Fibroblast of mammary gland (primary cell): Measurements from ENCODE around the gene RNF157.

Experiments
- DNase-seq: peaks from one replicate; pipeline ENCODE4 v3.0.0-alpha.2; 2010; ENCODE audit warnings: low read depth
- H3K4me3 ChIP-seq: 2 replicates; pipeline ENCODE4 v1.5.1; 2011; ENCODE audit warnings: low read depth, mild to moderate bottlenecking, low read length, moderate library complexity; ENCODE audit not compliant: control insufficient read depth
- TF ChIP-seq, protein P1 (sequence below): conservative IDR thresholded peaks from 2 replicates; pipeline ENCODE4 v1.5.1; 2011; ENCODE audit warnings: low read depth, low read length, inconsistent platforms; ENCODE audit not compliant: control insufficient read depth, insufficient read depth

Gene RNF157

DNA sequence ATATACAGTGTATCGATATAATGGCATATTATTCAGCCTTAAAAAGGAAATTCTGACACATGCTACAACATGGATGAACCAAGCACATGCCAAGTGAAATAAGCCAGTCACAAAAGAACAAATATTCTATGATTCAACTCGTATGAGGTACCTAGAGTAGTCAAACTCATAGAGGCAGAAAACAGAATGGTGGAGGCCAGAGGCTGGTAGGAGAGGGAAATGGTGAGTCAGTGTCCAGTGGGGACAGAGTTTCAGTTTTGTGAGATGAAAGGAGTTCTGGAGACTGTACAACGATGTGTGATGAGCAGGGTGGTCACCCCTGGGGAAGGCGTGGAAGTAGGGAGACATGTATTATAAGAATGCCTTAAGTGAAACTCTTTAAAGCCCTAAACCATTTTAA, 39.9 kb downstream of the RNF157 start:
- TF ChIP-seq, protein P1, sequence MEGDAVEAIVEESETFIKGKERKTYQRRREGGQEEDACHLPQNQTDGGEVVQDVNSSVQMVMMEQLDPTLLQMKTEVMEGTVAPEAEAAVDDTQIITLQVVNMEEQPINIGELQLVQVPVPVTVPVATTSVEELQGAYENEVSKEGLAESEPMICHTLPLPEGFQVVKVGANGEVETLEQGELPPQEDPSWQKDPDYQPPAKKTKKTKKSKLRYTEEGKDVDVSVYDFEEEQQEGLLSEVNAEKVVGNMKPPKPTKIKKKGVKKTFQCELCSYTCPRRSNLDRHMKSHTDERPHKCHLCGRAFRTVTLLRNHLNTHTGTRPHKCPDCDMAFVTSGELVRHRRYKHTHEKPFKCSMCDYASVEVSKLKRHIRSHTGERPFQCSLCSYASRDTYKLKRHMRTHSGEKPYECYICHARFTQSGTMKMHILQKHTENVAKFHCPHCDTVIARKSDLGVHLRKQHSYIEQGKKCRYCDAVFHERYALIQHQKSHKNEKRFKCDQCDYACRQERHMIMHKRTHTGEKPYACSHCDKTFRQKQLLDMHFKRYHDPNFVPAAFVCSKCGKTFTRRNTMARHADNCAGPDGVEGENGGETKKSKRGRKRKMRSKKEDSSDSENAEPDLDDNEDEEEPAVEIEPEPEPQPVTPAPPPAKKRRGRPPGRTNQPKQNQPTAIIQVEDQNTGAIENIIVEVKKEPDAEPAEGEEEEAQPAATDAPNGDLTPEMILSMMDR: no peak
- peak; percentile 33 for DNase-seq
- no peak overlapping the region for H3K4me3 ChIP-seq

DNA sequence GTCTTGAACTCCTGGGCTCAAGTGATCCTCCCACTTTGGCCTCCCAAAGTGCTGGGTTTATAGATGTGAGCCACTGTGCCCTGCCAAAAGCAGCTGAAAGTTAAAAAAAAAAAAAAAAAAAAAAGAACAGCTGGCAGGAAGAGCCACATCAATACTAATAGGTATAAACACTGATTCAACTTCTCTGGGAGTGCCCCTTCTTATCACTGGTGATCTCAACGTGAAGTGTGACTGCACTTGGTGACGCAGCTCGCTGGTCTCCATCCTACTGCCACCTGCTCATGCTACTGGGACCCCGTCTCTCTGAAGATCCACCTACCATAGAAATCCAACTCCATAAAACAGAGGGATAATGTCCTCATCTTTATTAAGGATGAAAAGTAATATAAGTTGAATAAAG, 40.8 kb downstream of the RNF157 start:
- H3K4me3 ChIP-seq: no peak overlapping the region
- DNase-seq: no peak
- TF ChIP-seq, protein P1: no peak

DNA sequence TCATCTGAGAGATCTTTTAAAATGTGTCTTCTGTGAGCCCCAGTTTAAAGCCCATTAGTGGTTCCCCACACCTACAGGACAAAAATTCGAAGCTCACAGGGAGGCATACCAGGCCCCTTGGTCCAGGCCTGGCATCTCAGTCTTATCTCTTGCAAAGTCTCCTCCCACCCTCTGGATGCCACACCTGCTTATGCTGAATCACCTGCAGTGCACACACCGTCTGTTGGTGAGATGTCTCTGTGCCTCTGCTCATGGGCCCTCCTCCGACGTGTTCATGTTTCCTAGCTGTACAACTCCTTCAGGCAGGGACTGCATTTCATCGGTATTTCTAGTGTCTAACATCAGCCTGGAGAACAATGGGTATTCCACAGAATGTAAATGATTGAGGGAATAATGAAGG, 41.6 kb downstream of the RNF157 start:
- TF ChIP-seq, protein P1: no peak

DNA sequence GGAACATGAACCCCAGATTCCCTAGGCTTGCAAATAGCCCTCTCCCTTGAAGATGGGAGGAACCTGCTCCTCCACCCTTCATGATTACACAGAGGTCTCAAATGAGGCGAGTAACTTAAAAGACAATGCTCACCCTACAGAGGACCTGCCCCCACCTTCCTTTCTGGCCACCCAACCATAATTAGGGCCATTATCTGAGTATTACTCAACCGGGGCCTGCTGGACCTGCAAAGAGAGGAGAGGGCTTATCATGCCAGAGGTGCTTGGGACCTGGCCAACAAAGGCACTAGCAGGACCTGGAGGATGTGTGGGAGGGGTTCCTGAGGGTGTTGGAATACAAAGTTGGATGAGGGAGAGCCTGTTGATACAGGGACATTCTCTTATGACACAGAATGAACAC, 42.4 kb downstream of the RNF157 start:
- TF ChIP-seq, protein P1: no peak
- no peak overlapping the region for H3K4me3 ChIP-seq
- no peak for DNase-seq

More for the DNA sequence above, 41.6 kb downstream of the RNF157 start:
- no peak for DNase-seq
- H3K4me3 ChIP-seq: no peak overlapping the region

DNA sequence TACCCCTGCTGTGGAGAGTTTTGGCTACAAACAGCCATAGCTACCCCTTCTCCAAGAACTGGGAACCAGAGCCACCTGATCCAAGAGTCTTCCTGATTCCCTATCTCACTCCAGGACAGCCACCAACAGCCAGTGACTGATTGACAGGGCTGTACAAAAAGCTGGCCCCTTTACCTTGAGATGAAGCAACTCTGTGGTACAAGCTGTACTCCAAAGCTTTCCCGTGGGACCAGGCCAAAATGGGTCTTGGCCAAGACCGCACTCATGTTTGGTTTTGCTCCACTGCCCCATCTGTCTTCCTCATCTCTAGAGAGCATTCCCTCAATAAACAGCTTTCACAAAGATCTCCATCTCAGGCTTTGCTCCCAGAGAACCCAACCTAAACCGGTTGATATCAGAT, 43.6 kb downstream of the RNF157 start:
- DNase-seq: peak; percentile 85
- TF ChIP-seq, protein P1: no peak
- H3K4me3 ChIP-seq: no peak overlapping the region

DNA sequence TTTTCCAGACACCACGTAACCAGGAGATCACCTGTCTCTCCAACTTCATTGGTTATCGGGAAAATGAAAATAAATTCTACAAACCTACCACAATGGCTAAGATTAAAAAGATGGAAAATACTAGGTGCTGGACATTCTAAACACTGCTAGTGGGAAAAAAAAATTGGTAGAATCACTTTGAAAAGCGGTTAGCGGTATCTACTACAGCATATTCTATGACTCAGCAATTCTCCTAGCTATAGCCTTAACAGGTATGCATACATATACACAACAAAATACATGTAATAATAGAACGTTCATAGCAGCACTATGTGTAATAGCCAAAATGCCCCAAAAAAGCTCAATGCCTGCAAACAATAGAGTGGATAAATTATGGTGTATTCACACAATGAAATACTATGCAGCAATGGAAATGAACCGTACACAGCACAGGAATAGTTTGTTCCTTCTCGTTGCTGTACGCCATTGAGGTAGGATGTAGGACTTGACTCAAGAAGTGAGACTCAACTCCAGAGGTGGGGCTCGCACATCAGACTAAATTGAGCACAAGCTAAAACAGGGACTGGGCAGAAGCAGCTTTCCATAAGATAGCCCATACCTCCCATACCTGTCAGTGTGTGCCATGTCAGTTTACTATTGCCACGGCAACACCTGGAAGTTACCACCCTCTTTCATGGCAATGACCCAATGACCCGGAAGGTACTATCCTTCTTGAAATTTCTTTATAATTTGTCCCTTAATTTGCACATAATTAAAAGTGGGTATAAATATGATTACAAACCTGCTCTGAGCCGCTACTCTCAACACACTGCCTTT, 44.8 kb downstream of the RNF157 start:
- TF ChIP-seq, protein P1: no peak
- no peak overlapping the region for H3K4me3 ChIP-seq
- no peak for DNase-seq
